ENCODE measurements around the gene BACE2.

BACE2 gene

DNA sequence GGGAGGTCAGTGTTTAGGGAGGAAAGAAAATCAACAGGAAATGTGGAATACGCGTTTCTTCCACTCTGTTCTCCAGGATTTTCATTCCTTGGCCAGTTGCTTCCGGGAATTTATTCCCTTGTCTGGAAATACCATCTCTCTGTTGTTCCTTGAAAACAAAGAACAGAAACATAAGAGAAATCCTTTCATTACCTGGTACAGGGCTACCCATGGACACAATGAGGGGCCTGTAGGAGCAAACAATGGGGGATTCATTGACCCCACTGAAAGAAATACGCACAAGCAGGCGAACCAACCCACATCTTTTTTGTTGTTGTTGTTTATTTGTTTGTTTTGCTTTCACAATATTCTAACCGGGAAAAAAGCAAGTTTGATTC is 20.0 kb upstream of the BACE2 start:
- Histone ChIP-seq H3K27me3 (ENCODE audit: insufficient read depth, poor library complexity, severe bottlenecking) (no peaks in the 10 kb centered on the region), H3K27ac (replicated peaks) (no peak overlapping the region), H3K4me3 (replicated peaks; ENCODE audit: insufficient read depth, low read length) (no peak overlapping the region)
- TF ChIP-seq, protein P1, sequence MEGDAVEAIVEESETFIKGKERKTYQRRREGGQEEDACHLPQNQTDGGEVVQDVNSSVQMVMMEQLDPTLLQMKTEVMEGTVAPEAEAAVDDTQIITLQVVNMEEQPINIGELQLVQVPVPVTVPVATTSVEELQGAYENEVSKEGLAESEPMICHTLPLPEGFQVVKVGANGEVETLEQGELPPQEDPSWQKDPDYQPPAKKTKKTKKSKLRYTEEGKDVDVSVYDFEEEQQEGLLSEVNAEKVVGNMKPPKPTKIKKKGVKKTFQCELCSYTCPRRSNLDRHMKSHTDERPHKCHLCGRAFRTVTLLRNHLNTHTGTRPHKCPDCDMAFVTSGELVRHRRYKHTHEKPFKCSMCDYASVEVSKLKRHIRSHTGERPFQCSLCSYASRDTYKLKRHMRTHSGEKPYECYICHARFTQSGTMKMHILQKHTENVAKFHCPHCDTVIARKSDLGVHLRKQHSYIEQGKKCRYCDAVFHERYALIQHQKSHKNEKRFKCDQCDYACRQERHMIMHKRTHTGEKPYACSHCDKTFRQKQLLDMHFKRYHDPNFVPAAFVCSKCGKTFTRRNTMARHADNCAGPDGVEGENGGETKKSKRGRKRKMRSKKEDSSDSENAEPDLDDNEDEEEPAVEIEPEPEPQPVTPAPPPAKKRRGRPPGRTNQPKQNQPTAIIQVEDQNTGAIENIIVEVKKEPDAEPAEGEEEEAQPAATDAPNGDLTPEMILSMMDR (IDR thresholded peaks at IDR 0.05; ENCODE audit: insufficient read depth, low read length) = no peak
- TF ChIP-seq, protein P2, sequence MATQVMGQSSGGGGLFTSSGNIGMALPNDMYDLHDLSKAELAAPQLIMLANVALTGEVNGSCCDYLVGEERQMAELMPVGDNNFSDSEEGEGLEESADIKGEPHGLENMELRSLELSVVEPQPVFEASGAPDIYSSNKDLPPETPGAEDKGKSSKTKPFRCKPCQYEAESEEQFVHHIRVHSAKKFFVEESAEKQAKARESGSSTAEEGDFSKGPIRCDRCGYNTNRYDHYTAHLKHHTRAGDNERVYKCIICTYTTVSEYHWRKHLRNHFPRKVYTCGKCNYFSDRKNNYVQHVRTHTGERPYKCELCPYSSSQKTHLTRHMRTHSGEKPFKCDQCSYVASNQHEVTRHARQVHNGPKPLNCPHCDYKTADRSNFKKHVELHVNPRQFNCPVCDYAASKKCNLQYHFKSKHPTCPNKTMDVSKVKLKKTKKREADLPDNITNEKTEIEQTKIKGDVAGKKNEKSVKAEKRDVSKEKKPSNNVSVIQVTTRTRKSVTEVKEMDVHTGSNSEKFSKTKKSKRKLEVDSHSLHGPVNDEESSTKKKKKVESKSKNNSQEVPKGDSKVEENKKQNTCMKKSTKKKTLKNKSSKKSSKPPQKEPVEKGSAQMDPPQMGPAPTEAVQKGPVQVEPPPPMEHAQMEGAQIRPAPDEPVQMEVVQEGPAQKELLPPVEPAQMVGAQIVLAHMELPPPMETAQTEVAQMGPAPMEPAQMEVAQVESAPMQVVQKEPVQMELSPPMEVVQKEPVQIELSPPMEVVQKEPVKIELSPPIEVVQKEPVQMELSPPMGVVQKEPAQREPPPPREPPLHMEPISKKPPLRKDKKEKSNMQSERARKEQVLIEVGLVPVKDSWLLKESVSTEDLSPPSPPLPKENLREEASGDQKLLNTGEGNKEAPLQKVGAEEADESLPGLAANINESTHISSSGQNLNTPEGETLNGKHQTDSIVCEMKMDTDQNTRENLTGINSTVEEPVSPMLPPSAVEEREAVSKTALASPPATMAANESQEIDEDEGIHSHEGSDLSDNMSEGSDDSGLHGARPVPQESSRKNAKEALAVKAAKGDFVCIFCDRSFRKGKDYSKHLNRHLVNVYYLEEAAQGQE (IDR thresholded peaks at IDR 0.05; ENCODE audit: insufficient replicate concordance, low read depth) = no peak
- TF ChIP-seq SPI1 (IDR thresholded peaks at IDR 0.05; ENCODE audit: borderline replicate concordance, low read depth) (no peak), POLR2AphosphoS5 (IDR thresholded peaks at IDR 0.05; ENCODE audit: low read depth) (no peak), GABPA (IDR thresholded peaks at IDR 0.05; ENCODE audit: low read depth) (no peak)
- DNase-seq (ENCODE audit: low read depth in 1 of 2, low spot score in 1 of 2) = no peak

DNA sequence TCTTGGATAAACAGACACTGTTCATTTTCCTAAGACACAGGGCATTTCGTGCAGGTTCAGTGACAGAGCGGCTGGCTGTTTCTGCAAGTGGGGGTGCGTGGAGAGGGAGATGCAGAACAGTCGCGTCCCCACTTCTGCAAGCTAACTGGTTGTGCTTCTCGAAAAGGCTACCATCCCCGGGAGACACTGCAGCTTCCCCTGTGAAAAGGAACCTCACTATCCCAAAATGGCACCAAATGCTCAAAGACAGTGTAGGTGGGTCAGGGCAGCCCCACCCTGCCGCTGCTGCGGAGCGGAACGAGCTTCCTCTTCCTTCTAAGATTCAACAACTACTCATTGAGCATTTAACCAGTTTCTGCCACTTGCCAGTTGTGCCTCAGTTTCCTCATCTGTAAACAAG is 19.2 kb upstream of the BACE2 start:
- no peak overlapping the region for H3K27ac ChIP-seq (replicated peaks)
- DNase-seq (ENCODE audit: low read depth in 1 of 2, low spot score in 1 of 2) = no peak
- no peak overlapping the region for H3K4me3 ChIP-seq (replicated peaks; ENCODE audit: insufficient read depth, low read length)
- no peaks in the 10 kb centered on the region for H3K27me3 ChIP-seq (ENCODE audit: insufficient read depth, poor library complexity, severe bottlenecking)
- no peak for TF ChIP-seq GABPA (IDR thresholded peaks at IDR 0.05; ENCODE audit: low read depth)
- TF ChIP-seq, protein P1 (IDR thresholded peaks at IDR 0.05; ENCODE audit: insufficient read depth, low read length) = no peak
- TF ChIP-seq POLR2AphosphoS5 (IDR thresholded peaks at IDR 0.05; ENCODE audit: low read depth) = no peak
- TF ChIP-seq, protein P2 (IDR thresholded peaks at IDR 0.05; ENCODE audit: insufficient replicate concordance, low read depth) = no peak
- TF ChIP-seq SPI1 (IDR thresholded peaks at IDR 0.05; ENCODE audit: borderline replicate concordance, low read depth) = no peak

DNA sequence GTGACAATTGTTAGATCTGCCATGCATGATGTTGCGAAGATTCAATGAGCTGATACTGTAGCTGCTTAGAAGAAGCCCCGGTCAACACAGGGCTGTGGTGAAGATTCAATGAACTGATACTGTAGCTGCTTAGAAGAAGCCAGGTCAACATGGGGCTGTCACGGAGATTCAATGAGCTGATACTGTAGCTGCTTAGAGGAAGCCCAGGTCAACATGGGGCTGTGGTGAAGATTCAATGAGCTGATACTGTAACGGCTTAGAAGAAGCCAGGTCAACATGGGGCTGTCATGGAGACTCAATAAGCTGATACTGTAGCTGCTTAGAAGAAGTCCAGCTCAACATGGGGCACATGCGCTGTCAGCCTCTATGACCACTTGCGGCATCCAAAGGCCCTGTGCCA is 18.8 kb upstream of the BACE2 start:
- H3K27me3 ChIP-seq (ENCODE audit: insufficient read depth, poor library complexity, severe bottlenecking) = no peaks in the 10 kb centered on the region
- H3K27ac ChIP-seq (replicated peaks) = no peak overlapping the region
- no peak overlapping the region for H3K4me3 ChIP-seq (replicated peaks; ENCODE audit: insufficient read depth, low read length)
- DNase-seq (ENCODE audit: low read depth in 1 of 2, low spot score in 1 of 2) = no peak
- TF ChIP-seq, protein P2 (IDR thresholded peaks at IDR 0.05; ENCODE audit: insufficient replicate concordance, low read depth) = no peak
- no peak for TF ChIP-seq POLR2AphosphoS5 (IDR thresholded peaks at IDR 0.05; ENCODE audit: low read depth)

DNA sequence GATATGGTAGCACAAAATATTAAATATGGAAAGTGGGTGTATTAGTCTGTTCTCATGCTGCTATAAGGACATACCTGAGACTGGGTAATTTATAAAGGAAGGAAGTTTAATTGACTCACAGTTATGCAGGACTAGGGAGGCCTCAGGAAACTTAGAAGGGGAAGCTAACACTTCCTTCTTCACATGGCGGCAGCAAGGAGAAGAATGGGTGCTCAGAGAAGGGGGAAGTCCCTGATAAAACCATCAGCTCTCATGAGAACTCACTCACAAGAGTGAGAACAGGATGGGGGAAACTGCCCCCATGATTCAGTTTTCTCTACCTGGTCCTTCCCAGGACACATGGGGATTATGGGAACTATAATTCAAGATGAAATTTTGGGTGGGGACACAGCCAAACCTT is 15.8 kb upstream of the BACE2 start:
- Histone ChIP-seq H3K27me3 (ENCODE audit: insufficient read depth, poor library complexity, severe bottlenecking) (no peaks in the 10 kb centered on the region), H3K4me3 (replicated peaks; ENCODE audit: insufficient read depth, low read length) (no peak overlapping the region), H3K27ac (replicated peaks) (no peak overlapping the region)
- peak; percentile 24 to 71 for DNase-seq (ENCODE audit: low read depth in 1 of 2, low spot score in 1 of 2)
- TF ChIP-seq GABPA (IDR thresholded peaks at IDR 0.05; ENCODE audit: low read depth) (no peak), SPI1 (IDR thresholded peaks at IDR 0.05; ENCODE audit: borderline replicate concordance, low read depth) (peak; percentile 78), POLR2AphosphoS5 (IDR thresholded peaks at IDR 0.05; ENCODE audit: low read depth) (no peak)
- TF ChIP-seq, protein P1 (IDR thresholded peaks at IDR 0.05; ENCODE audit: insufficient read depth, low read length) = no peak
- TF ChIP-seq, protein P2 (IDR thresholded peaks at IDR 0.05; ENCODE audit: insufficient replicate concordance, low read depth) = no peak
